Activated CD4-positive, alpha-beta T cell treated with anti-CD3 and anti-CD28 coated beads, Interleukin-2, Interleukin-4, amounts not matched to agents 100 ng/mL and 50 ng/mL, durations not matched to agents 16 hours and 8 hours (primary cell): ENCODE data around the gene TPSAB1.

ENCODE experiments used
- DNase-seq: peaks from one replicate; pipeline ENCODE4 v3.0.0-alpha.2; 2020; ENCODE audit warnings: low spot score

Gene TPSAB1

GRCh38 chr16:1210461-1210860 lies 30.0 kb upstream of the TPSAB1 start:
- DNase-seq = no peak

- DNase-seq = no peak
These were observed 28.8 kb upstream of the TPSAB1 start for GRCh38 chr16:1211451-1212268.

GRCh38 chr16:1212616-1213194 lies 27.8 kb upstream of the TPSAB1 start:
- no peak for DNase-seq

GRCh38 chr16:1213231-1213630 lies 27.3 kb upstream of the TPSAB1 start:
- DNase-seq = no peak

- no peak for DNase-seq
These were observed 26.6 kb upstream of the TPSAB1 start for GRCh38 chr16:1213796-1214372.

- no peak for DNase-seq
These were observed 25.8 kb upstream of the TPSAB1 start for GRCh38 chr16:1214719-1215118.

- no peak for DNase-seq
These were observed 24.8 kb upstream of the TPSAB1 start for GRCh38 chr16:1215574-1216295.

- DNase-seq = no peak
These were observed 24.2 kb upstream of the TPSAB1 start for GRCh38 chr16:1216296-1216619.

- DNase-seq = no peak
These were observed 23.7 kb upstream of the TPSAB1 start for GRCh38 chr16:1216681-1217400.

- no peak for DNase-seq
These were observed 23.0 kb upstream of the TPSAB1 start for GRCh38 chr16:1217526-1217925.

- no peak for DNase-seq
These were observed 22.2 kb upstream of the TPSAB1 start for GRCh38 chr16:1218061-1218929.

- DNase-seq = no peak
These were observed 21.4 kb upstream of the TPSAB1 start for GRCh38 chr16:1218930-1219611.

- DNase-seq = no peak
These were observed 20.3 kb upstream of the TPSAB1 start for GRCh38 chr16:1220098-1220728.

GRCh38 chr16:1220841-1221627 lies 19.5 kb upstream of the TPSAB1 start:
- DNase-seq = no peak

- DNase-seq = no peak
These were observed 18.6 kb upstream of the TPSAB1 start for GRCh38 chr16:1221628-1222552.

GRCh38 chr16:1222553-1223354 lies 17.8 kb upstream of the TPSAB1 start:
- DNase-seq = no peak
